ENCODE results near the gene ZEB2.

DNA sequence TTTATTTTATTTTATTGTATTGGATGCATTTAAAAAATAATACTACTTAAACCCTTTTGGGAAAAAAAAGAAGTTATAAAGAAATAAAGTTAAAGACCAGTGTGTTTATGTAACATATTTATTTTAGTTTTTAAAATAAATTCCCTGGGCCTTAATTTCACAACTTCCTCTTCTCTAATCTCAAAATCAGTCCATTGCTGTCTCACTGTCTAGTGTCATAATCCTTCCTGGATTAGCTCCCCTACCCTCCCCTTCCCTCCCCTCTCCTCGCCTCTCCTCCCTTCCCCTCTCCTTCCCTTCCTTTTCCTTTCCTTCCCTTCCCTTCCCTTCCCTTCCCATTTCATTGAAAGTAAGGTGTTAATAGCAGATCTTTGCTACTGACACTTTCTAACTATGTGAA lies 40.3 kb upstream of the ZEB2 start:
- TF ChIP-seq, protein P1, sequence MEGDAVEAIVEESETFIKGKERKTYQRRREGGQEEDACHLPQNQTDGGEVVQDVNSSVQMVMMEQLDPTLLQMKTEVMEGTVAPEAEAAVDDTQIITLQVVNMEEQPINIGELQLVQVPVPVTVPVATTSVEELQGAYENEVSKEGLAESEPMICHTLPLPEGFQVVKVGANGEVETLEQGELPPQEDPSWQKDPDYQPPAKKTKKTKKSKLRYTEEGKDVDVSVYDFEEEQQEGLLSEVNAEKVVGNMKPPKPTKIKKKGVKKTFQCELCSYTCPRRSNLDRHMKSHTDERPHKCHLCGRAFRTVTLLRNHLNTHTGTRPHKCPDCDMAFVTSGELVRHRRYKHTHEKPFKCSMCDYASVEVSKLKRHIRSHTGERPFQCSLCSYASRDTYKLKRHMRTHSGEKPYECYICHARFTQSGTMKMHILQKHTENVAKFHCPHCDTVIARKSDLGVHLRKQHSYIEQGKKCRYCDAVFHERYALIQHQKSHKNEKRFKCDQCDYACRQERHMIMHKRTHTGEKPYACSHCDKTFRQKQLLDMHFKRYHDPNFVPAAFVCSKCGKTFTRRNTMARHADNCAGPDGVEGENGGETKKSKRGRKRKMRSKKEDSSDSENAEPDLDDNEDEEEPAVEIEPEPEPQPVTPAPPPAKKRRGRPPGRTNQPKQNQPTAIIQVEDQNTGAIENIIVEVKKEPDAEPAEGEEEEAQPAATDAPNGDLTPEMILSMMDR (IDR thresholded peaks at IDR 0.05): no peak
- TF ChIP-seq POLR2A (IDR thresholded peaks at IDR 0.05): no peak
- no peak for TF ChIP-seq EP300 (IDR thresholded peaks at IDR 0.05)
